Articular chondrocyte of knee joint (primary cell): Measurements from ENCODE around the gene KCNJ13. TPM values are rescaled to one million over a fixed set of nuclear protein-coding genes. Genes with fewer than 3 reads are reported as not detected.

Experiments used
- small RNA-seq: library from RNA; depleted of rRNA; stranded (forward); fragments of <200 nt; gene quantifications from one replicate; pipeline ENCODE3, GENCODE V24; 2012
- total RNA-seq: library from RNA; depleted of rRNA; stranded (reverse); fragments of >200 nt; gene quantifications from 2 replicates; pipeline ENCODE4 v1.2.3, GENCODE V29; 2012

The KCNJ13 gene
- total RNA-seq = under 0.01 TPM in 1 of 2 replicates, not detected in the other

DNA sequence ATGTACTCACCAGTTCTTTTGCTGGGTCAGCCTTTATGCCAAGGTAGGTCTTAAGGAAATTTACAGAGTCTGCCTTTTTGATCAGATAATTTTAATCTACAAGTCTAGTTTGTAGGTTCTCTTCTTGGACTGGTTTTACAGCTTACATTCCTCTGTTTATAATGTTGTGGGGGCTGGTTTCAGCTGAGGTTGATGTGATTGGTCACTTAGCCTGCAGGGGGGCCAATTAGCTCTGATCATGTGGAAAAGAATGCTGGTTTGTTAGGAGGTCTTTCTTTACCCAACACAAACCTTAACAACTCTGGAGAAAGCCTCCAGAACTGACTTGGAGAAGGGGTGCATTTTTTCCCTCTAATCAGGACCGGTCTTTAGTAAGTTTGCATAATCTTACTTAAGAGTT is at the start of gene KCNJ13:
TSS of gene KCNJ13 (minus strand) at position 131 of the 400 bp plus-strand sequence. CDS start 5,203 bp downstream, outside the sequence.

Small RNA genes lying within 50 kb of the gene (small RNA-seq; reads per million reads assigned to genes)
- gene RNU6-107P = not detected

Other genes with a start within 250 kb of the KCNJ13 start
- not detected in 2 replicates for gene CHRNG, start 236.9 kb downstream of the KCNJ13 start, total RNA-seq
- gene TIGD1, start 226.0 kb downstream of the KCNJ13 start, total RNA-seq = 5.7 and 6.9 TPM in 2 replicates
- 99.6 and 115 TPM in 2 replicates for gene EIF4E2, start 225.9 kb downstream of the KCNJ13 start, total RNA-seq
- 0.39 and 1.3 TPM in 2 replicates for gene EFHD1, start 143.0 kb downstream of the KCNJ13 start, total RNA-seq
- 67.7 and 70.0 TPM in 2 replicates for gene GIGYF2, start 79.2 kb downstream of the KCNJ13 start, total RNA-seq
- gene SNORC, start 93.7 kb upstream of the KCNJ13 start, total RNA-seq = 0.65 and 1.2 TPM in 2 replicates
- 8.4 and 9.9 TPM in 2 replicates for gene NGEF, start 236.7 kb upstream of the KCNJ13 start, total RNA-seq